Skin epidermis (tissue), 12 donors: ENCODE results near the gene ACOD1.
"Not testable (repeated sequence)": the region's sequence is repeated elsewhere in the genome, so short reads cannot be mapped to it uniquely, and the experiment has no call there.

Experiments used
- H3K27ac ChIP-seq, 21 experiments: fragments of 200-600 bp; sonication (generic) in 11 of 21; one replicate each; pipeline ENCODE4 v1.5.0; 2020; ENCODE audit warnings: mild to moderate bottlenecking in 3 of 21, inconsistent platforms in 2 of 21, moderate library complexity in 2 of 21
- H3K4me3 ChIP-seq, 7 experiments: fragments of 200-600 bp; sonication (generic) in 2 of 7; one replicate each; pipeline ENCODE4 v1.5.0; 2020; ENCODE audit warnings: inconsistent platforms in 2 of 7, mild to moderate bottlenecking in 2 of 7, moderate library complexity in 1 of 7

The ACOD1 gene

DNA sequence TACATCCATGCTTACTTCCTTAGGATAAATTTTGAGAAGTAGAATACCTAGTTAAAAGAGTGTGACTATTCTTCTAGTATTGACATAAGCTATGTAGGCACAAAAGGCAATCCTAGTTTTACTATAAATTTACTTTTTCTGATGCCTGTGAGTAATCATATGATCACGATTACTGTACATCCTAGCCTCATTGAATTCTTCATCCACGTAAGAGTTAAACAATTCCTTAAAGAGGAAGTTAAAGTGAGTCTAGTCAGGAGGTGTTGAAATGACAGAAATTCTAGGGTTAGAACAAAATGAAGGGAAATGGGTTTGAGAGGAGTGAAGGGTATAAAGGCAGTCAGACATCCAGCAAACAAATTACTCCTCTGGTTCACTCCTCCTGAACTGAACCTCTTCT, at the start of gene ACOD1:
Gene ACOD1, plus strand, starts transcription at position 363 of the 400 bp plus-strand sequence. CDS start 48 bp downstream, outside the sequence.
- no peak within 1 kb of the TSS for H3K27ac ChIP-seq
- H3K4me3 ChIP-seq = no peak within 1 kb of the TSS

DNA sequence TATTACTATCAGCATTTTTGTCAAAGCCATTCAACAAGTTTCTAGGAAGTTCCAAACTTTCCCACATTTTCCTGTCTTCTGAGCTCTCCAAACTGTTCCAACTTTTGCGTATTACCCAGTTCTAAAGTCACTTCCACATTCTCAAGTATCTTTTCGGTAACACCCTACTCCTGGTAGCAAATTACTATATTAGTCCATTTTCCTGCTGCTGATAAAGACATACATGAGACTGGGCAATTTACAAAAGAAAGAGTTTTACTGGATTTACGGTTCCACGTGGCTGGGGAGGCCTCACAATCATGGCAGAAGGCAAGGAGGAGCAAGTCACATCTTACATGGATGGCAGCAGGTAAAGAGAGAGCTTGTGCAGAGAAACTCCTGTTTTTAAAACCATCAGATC, 49.2 kb upstream of the ACOD1 start:
- H3K4me3 ChIP-seq, H3K27ac ChIP-seq: not testable (repeated sequence)

DNA sequence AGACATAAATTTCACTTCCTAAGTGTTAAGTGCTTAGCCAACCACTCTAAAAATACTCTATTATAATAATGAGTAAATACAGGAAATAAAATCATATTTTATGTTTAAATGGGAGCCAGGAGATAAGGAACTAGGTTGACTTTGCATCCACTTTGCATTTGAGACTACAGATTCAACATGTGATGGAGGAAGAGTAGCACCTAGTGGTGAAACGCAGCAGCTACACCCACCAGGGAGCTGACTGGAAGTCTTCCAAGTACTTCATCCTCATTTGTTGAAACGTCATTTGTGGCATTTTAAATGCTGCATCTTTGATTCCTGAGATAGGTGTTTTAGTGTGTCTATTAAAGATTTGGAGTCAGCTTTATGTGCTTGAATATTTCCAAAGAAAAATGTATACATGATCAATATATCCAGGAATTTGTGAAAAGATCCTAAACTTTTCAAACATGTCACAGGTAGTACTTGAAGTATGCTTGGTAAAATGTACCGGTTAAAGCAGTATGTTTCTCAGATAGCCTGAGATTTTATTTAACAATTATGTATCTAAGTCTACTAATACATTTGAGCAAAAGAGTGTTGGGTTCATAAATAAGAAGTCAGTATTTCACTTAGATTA, 44.7 kb upstream of the ACOD1 start:
- Histone ChIP-seq H3K27ac (no peak overlapping the region), H3K4me3 (no peak overlapping the region)

DNA sequence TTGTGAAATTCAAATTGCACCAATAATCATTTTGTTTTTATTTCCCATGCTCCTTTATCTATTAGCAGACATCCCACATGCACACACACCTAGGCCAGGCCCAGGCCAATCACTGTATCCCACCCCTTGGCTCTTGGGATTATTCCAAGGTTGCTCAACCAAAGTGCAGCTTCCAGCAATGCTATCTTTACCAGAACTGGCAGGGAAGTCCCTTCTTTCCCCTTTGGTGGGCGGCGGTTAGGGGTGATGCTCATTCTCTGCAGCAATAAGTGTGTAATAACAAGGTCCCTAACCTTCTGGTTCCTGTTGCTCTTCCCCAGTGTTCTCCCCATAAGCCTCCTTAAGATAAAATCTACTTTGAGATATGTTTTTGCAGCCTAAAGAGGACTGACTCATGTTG, 43.8 kb upstream of the ACOD1 start:
- H3K27ac ChIP-seq = no peak overlapping the region

DNA sequence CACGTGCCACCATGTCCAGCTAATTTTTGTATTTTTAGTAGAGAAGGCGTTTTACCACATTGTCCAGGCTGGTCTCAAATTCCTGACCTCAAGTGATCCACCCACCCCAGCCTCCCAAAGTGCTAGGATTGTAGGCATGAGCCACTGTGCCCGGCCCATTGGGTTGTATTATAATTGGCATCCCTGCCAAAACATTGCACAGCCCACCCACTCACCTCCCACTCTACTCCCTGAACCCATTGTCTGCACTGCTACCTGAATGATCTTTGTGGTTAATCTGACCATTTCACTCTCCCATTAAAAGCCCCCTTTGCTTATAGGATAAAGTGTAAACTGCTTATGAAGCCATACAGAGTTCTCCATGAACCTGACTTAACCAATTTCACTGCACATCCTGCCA, 35.8 kb upstream of the ACOD1 start:
- Histone ChIP-seq H3K4me3 (no peak overlapping the region), H3K27ac (no peak overlapping the region)

More for the DNA sequence above, 43.8 kb upstream of the ACOD1 start:
- no peak overlapping the region for H3K4me3 ChIP-seq

DNA sequence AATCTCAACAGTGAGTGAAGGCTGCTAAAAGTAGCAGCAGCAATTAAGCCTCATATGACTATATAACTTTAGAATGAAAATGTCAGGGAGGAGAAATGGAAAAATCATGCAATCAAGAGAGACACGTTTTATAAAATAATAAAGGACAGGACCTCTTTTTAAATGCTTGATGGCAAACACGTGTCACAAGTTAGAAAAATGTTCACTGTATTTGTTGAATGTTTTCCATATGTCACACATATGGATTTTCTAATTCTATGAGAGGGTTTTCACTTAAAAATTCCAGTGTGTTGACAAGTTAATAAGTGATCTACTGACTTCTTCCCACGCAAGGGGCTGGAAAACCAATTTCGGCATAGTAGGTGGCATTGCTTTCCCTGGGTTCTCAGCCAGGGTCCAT, 34.4 kb upstream of the ACOD1 start:
- H3K27ac ChIP-seq = no peak overlapping the region
- no peak overlapping the region for H3K4me3 ChIP-seq

DNA sequence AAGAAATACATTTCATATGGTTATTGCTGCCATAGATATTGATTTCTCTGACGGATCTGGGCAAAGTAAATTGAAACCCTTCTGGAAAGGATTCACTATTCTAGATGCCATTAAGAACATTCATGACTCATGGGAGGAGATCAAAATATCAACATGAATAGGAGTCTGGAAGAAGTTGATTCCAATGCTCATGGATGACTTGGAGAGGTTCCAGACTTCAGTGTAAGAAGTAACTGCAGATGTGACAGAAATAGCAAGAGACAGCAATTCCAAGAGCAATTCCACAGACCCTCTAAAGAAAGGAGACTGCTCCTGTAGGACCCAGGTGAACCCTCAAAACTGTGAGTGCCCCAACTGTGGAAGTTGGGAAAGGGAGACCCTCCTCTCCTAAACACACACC, 31.2 kb upstream of the ACOD1 start:
- peak overlapping the region in 17 of 21 experiments; percentile 11 to 73 (median 47) for H3K27ac ChIP-seq

DNA sequence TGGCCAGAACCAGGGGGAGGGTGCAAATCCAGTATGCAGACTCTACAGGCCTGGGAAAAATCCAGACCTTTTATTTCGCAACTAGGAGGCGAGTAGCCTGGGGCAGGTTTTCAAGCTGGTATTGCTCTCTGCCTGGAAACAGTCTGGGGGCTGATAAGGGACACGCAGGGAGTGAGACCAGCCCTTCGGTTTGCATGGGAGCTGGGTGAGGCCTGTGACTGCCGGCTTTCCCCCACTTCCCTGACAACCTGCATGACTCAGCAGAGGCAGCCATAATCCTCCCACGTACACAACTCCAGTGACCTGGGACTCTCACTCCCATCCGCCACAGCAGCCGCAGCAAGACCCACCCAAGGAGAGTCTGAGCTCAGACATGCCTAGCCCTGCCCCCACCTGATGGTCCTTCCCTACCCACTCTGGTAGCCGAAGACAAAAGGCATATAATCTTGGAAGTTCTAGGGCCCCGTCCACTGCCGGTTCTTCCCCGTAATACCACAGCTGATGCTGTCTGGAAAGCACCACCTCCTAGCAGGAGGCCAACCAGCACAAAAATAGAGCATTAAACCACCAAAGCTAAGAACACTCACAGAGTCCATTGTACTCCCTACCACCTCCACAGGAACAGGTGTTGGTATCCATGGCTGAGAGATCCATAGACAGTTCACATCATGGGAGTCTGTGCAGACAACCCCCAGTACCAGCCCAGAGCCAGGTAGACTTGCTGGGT, 30.4 kb upstream of the ACOD1 start:
- peak overlapping the region in 17 of 21 experiments; percentile 11 to 73 (median 47) for H3K27ac ChIP-seq

More for the DNA sequence above, 31.2 kb upstream of the ACOD1 start:
- no peak overlapping the region for H3K4me3 ChIP-seq

DNA sequence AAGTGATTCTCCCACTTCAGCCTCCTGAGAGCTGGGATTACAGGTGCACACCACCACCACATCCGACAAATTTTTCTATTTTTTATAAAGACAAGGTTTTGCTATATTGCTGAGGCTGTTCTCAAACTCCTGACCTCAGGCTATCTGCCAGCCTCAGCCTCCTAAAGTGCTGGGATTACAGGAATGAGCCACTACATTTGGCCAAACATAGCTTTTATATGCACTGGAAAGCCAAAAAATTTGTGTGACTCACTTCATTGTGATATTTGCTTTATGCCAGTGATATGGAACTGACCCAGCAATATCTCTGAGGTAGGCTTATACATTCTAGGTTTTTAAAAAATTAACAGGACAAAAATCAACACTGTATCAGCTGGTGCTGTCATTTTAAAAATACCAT, 26.8 kb upstream of the ACOD1 start:
- H3K4me3 ChIP-seq = no peak overlapping the region
- no peak overlapping the region for H3K27ac ChIP-seq

More for the DNA sequence above, 30.4 kb upstream of the ACOD1 start:
- not testable (repeated sequence) for H3K4me3 ChIP-seq

DNA sequence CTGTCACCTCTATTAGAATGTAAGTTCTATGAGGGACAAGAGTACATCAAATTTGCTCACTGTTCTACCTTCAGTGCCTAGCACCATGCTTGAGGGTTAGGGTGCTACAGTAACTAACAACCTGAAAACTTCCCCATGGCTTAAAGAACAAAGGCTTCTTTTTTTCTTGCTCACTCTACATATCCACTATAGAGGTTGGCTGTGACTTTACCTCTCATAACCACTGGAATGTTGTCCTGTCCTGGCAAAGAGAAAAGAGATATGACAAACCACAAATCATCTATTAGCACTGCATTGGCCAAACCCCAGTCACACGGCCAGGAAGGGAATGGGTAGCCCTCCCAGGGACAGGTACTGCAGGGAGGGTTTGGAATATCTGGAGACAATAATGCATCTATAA, 23.2 kb upstream of the ACOD1 start:
- no peak overlapping the region for H3K27ac ChIP-seq
- H3K4me3 ChIP-seq = no peak overlapping the region

DNA sequence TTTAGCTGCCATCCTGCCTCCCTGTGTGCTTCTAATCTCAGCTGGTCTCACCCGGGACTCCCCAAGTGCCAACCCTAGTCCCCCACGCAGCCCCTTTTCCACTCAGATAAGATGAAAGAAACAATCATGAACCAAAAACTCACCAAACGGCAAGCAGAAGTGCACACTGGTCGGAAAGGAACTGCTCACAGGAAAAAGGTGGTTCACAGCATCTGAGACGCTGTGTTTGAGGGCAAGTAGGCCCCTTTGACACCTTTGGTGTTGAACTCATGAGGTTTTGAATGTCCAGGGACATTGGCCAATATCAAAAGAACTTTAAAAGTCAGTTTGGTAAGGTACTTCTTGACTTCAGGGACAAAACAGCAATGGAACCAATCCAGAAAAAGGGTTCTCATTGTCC, 20.4 kb upstream of the ACOD1 start:
- H3K4me3 ChIP-seq = no peak overlapping the region
- H3K27ac ChIP-seq = no peak overlapping the region

DNA sequence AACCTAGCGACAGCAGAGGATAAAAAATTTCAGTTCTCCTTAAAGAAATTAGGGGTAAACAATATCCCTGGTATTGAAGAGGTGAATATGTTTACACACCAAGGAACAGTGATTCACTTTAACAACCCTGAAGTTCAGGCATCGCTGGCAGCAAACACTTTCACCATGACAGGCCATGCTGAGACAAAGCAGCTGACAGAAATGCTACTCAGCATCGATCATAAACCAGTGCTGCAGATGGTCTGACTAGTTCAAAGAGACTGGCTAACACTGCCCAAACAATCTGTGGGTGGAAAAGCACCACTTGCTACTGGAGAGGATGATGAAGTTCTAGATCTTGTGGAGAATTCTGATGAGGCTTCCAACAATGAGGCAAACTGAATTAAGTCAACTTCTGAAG, 19.9 kb upstream of the ACOD1 start:
- H3K27ac ChIP-seq = no peak overlapping the region
- H3K4me3 ChIP-seq = no peak overlapping the region

DNA sequence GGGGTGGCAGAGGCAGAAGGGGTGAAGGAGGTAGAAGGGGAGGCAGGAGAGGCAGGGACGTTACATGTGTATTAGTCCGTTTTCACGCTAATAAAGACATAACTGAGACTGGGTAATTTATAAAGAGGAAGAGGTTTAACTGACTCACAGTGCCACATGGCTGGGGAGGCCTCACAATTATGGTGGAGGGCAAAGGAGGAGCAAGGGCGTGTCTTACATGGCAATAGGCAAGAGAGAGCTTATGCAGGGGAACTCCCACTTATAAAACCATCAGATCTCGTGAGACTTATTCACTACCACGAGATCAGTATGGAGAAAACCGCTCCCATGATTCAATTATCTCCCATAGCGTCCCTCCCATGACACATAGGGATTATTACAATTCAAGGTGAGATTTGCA, 19.0 kb upstream of the ACOD1 start:
- Histone ChIP-seq H3K4me3 (no peak overlapping the region), H3K27ac (no peak overlapping the region)

DNA sequence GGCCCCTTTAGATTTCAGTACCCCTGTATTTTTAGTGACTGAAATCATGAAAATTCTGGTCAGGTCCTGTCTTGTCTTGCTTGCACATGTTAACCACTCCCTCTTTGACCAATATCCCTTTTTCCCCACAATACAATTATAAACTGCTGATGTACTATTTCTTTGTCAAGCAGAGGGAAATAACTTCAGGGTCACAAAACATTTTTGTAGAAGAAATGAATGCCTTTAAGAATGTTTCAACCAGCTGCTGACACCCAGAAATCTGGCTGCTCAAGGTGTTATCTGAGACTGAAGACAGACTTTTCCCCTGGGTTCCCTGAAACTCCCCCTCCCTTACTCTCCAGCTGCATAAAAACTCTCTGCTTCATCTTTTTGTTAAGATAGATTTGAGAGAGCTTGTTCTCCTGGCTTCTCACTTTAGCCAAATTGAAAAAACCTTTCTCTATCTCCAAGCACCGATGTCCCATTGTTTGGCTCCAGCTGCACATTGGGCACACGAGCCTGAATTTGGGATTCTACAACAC, 18.4 kb upstream of the ACOD1 start:
- H3K27ac ChIP-seq = no peak overlapping the region

DNA sequence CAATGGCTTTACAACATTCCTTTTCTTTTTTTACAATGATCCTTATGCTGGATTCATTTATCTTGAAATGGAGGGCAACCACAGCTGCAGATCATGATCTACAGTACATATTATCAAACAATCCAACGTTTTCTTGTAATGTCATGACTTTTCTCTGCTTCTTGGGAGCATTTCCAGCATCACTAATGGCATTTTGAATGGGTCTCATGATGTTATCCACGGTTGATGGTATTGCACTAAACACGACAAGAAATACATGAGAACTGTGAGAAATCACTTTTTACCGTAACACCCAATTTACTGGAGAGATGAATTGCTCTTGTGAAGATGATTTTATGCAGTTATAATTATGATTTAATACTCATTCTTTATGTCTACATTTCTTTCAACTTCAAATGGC, 16.2 kb upstream of the ACOD1 start:
- Histone ChIP-seq H3K4me3 (no peak overlapping the region), H3K27ac (no peak overlapping the region)

More for the DNA sequence above, 18.4 kb upstream of the ACOD1 start:
- H3K4me3 ChIP-seq = no peak overlapping the region

DNA sequence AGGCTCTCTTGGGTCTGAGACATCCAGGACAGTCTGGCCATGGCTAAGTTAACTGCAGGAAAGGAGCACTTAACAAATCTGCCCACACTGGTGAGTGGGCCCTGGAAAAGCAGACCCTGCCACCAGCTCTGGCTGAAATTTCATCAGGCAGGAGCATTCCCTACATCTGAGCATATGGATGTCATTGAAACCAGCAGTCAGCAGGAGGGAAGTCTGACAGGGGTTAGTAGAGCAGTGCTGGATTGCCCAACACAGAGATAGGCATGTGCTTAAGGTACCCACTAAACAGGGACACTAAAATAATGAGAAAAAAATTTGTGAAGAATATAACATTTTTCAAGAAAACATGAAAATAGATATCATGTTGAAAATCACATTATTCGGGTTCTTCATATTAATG, 13.6 kb upstream of the ACOD1 start:
- H3K27ac ChIP-seq = no peak overlapping the region
- no peak overlapping the region for H3K4me3 ChIP-seq

DNA sequence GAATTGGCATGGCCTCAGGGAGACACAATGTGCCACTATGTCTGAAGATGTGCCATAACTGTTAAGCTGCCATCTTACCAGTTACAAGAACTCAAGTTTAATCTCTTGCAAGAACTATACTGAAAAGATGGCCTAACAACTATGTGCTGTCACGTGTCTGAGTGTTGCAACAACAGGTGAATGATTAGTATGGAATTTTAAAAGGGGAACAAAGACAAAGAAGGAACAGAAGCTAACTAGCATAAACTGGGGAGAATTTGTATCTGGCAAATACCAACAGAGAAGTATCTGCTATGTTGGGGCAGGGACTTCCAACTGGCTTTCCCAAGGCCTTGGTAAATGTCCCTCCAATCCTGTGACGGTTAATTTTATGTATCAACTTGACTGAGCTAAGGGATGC, 11.5 kb upstream of the ACOD1 start:
- no peak overlapping the region for H3K4me3 ChIP-seq
- peak overlapping the region in 4 of 21 experiments; percentile 30 to 68 (median 48) for H3K27ac ChIP-seq

DNA sequence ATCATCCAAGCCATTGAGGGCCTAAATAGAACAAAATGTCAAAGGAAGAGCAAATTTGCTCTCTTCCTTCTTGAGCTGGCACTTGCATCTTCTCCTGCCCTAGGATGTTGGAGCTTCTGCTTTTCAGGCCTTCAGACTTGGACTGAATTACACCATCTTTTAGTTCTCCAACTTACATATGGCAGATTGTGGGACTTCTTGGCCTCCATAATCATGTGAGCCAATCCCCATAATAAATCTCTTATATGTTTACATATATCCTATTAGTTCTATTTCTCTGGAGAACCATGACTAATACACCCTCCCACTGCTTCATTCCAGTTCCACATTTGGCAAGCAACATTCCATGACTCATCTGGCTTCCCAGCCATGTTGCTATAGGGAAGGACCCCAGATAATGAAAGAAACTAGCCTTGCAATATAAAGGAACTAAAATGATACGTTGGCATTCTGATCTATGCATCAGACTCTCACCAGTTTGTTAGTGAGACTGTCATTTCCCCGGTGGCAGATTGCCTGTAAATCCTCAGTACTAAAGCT, 11.0 kb upstream of the ACOD1 start:
- H3K27ac ChIP-seq = peak overlapping the region in 7 of 21 experiments; percentile 17 to 68 (median 30)

DNA sequence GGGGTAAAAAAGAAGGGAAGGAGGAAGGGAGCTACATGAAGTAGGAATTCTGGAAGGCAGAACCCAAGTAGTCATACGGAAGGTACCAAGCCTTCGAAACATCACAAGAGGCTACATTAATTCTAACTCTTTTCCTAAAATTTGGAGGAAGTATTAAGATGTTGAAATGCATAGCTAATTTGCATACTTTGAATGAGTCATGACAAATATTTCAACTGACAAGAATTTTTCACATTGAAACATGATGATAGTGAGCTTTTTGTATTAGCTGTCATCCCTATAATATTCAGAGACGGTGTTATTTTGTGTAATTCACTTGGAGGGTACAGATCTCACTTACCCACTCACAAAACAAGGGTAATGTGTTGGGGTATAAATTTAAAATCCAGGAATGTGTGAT, 9.1 kb upstream of the ACOD1 start:
- no peak overlapping the region for H3K27ac ChIP-seq
- no peak overlapping the region for H3K4me3 ChIP-seq

More for the DNA sequence above, 11.0 kb upstream of the ACOD1 start:
- H3K4me3 ChIP-seq = no peak overlapping the region

DNA sequence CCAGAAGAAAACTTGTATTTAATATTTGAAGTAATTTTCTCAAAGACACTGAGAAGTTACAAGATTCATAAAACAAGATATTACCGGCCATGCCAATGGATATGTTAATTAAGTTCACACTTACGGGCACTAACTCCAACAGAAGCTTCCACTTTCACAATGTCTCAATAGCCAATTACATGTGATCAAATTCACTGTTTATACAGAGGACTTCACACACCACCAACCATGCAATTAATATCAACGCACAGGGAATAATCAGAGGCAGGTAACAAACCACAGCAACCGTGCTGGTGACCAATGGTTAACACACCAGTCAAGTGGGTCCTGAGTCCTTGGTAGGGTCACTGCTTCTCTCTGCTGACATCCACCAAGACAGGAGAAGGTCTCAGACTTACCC, 5.9 kb upstream of the ACOD1 start:
- H3K27ac ChIP-seq = no peak overlapping the region
- no peak overlapping the region for H3K4me3 ChIP-seq

DNA sequence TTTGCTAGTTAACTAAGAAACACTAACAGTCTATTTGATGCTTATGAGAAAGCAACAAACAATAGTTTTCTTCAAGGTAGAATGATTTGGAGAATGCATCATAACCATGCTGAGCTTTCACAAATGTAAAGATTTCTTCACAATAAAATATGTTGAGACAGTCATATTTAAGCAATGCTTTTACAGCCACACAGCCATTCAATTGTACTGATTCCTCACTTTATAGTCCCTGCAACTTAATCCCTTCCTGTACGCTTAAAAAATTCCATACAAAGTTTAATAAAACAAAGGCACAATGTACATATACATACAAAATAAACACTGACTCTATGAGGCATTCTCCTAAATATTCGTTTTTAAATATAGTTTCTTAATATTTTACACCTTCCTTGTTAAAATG, 4.7 kb upstream of the ACOD1 start:
- H3K27ac ChIP-seq = no peak overlapping the region

More for the DNA sequence above, 4.7 kb upstream of the ACOD1 start:
- no peak overlapping the region for H3K4me3 ChIP-seq
